ENCODE results near the gene MBOAT2.
"Not testable (repeated sequence)": the region's sequence is repeated elsewhere in the genome, so short reads cannot be mapped to it uniquely, and the experiment has no call there.

Gene MBOAT2, protein sequence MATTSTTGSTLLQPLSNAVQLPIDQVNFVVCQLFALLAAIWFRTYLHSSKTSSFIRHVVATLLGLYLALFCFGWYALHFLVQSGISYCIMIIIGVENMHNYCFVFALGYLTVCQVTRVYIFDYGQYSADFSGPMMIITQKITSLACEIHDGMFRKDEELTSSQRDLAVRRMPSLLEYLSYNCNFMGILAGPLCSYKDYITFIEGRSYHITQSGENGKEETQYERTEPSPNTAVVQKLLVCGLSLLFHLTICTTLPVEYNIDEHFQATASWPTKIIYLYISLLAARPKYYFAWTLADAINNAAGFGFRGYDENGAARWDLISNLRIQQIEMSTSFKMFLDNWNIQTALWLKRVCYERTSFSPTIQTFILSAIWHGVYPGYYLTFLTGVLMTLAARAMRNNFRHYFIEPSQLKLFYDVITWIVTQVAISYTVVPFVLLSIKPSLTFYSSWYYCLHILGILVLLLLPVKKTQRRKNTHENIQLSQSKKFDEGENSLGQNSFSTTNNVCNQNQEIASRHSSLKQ

GRCh38 chr2:9003616-9004337, at the start of gene MBOAT2:
TSS of gene MBOAT2 (minus strand) at chr2:9003684. CDS start at chr2:9003614, 70 bp downstream.
- DNase-seq = peak; percentile 8 to 29 (median 22)

DNA sequence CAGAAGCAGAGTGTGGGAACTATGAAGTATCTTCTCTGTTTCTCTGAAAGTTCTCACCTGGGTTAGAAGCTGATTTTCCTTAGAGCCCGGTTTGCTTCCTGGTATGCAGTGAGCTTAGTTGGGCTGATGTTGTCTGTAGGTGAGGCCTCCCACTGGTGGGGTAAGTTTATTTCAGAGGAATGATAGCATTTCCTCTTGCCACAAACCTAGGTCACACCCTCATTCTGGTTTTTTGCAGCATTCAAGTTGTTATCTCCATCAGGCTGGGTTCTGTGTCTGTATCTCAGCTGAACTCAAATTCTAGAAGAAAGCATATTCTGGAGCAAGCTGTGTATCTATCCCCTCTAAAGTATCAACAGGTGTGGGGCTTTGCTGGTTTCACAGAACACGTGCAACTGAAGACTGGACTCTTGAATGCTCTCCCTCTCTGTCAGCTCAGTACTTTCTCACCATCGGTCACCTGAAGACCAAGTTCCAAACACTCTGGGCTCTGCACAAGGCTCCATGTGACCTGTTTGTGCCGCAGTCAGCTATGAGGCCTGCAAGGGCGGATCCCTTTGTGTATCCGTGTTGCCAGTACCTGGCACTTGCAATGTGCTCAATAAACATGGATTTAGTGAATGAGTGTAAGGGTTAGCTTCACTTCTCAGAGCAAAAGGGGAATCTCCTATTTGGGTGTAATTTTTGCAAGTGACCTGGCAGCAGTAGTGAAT, 49.5 kb upstream of the MBOAT2 start:
- DNase-seq = no peak

- DNase-seq = not testable (repeated sequence)
Measured at GRCh38 chr2:9051451-9051850, 48.0 kb upstream of the MBOAT2 start.

DNA sequence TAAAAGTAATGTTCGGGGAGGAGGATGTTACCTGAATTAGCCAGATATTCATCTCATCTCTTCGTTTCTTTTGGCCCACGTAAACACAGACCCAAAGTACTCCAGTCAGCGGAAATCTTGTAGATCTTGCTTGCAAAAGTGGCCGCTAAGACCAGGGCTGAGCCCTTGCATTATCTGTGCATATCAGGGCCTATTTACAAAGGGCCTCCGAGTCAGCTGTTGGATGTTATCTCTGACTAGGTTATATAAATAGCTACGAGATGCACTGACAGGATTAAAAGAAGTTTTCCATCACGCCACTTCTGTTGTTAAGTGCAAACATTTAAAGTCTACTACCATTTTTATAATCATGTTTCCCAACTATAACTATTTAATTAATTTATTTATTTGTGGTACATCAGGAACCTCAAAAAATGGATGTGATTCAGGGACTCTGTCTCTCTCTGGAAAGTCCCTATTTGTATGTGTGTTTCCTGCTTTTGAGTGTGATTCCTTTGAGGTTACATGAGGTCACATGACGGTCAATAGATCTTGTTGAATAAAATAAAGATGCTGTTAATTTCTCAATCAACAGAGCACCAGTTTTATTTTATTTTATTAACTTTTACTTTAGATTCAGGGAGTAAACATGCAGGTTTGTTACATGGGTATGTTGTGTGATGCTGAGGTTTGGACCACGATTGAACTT, 46.8 kb upstream of the MBOAT2 start:
- no peak for DNase-seq

DNA sequence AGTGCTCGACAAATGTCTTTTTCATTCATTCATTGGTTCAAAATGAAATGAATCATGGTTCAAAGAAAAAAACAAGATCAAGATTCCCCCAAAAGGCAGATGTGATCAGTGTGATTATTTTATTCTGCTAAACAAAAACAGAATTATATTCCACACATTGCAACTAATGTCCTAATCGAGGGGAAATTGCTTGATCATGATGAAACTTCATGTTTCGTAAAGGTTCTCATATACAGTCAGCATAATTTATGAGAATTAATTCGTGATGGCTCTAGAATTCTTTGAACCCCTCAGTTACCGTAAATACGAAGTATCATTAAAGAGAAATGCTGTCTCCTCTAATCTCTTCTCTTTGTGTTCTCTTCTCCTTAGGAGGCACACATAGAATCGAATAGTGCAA, 42.1 kb upstream of the MBOAT2 start:
- no peak for DNase-seq

DNA sequence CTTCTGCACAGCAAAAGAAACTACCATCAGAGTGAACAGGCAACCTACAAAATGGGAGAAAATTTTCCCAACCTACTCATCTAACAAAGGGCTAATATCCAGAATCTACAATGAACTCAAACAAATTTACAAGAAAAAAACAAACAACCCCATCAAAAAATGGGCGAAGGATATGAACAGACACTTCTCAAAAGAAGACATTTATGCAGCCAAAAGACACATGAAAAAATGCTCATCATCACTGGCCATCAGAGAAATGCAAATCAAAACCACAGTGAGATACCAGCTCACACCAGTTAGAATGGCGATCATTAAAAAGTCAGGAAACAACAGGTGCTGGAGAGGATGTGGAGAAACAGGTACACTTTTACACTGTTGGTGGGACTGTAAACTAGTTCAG, 40.0 kb upstream of the MBOAT2 start:
- DNase-seq = not testable (repeated sequence)

- DNase-seq = no peak
Measured at GRCh38 chr2:9037166-9037565, 33.7 kb upstream of the MBOAT2 start.

DNA sequence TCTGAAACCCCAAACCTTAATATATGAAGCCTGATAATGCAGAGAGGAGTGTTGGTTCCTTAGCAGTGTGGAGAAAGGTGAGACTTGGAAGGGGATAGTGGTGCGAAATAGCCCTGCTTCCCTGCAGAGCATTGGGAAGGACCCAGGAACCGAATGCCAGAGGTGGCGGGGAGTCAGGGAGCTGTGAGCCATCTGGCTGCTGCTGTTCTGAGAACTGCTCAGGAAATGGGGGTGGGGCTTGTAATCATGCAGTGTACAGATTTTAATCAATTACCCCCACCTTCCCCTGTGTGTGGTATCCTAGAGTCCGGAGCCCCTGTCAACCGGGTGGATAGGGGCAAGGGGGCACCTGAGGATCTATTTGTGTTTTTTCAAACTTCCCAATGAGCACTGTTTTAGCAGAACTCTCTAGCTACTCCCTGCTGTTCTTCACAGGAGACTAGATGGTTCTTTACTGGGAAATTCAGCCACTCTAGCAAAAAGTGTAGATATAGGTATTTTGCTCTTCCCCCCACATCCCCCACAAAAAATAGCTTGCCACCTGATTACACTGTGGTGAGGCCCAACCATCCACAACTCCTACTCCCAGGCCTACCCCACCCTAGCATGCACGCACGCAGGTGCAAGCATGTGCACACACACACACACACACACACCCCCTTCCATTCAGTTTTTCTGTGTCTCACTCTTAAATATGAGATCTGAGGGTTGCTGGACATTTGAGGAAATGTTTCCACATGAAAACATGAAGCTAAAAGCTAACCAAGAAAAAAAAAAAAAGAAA, 30.1 kb upstream of the MBOAT2 start:
- DNase-seq = no peak

DNA sequence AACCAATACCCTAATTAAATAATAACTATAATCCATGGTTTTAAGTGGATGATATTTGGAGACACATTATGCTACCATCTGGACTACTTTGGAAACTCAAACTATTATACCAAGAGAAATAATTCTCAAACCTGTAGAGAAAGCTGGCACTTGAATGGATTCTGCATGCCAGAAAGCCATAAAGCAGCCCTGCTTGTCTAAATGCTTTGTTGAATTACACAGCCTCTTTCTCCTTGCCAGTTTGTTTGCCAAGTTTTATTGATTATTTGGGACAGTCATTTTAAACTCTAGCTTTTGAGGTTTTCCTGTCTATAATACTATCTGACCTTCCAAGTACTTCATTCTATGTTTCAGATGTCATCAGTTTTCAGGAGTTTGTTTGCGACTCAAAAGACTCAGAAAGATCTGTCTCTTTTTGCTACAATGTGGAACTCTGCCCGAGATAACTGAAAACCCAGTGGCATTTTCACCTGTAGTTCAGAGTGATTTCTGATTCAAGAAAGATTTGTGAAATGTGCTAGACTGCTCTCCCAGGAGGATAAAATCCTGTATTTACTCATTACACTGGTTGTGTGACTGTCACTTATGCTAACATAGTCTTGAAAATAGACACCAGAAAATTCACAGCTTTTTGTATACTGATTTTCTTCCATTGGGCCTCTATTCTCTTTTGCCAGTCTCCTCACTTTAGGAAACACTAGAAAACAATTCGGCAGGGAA, 29.2 kb upstream of the MBOAT2 start:
- no peak for DNase-seq

GRCh38 chr2:9032121-9032520, 28.6 kb upstream of the MBOAT2 start:
- no peak for DNase-seq

- DNase-seq = no peak
Measured at GRCh38 chr2:9031246-9031645, 27.8 kb upstream of the MBOAT2 start.

DNA sequence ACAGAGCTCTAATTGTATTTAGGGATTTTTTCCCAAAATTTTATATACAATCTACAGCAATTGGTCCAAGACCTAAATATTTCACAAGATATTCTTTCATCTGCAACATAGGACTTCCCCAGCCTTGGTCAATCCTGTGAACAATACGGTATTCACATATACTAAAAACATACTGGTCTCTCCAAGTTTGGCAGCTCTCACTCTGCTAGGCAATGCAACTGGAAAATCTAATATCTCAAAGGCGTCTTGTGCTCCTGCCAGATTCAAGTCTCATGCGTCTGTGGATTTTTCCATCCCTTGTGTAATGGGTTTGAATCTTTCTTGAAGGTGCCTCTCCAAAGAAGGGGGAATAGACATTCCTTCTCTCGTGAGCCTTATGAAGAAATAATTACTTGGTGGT, 27.4 kb upstream of the MBOAT2 start:
- no peak for DNase-seq

GRCh38 chr2:9030190-9030589, 26.7 kb upstream of the MBOAT2 start:
- no peak for DNase-seq

DNA sequence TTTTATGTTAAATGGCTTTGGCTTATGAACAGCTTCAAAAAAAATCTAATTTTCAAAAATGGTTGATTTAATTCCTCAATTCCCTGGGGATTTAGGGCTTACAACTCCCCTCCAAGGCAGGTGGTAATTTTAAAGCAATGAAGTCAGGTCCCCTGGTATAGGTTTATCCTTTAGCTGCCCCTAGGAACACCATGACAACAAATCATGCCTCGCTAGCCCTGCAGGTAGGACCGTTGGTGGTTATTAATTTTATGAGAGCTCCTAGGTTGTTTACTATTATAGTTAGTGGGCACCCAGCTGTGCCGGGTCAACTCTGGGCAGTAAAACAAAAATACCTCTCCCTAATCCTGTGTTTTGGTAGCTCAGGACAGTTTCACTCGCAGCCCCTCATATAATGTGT, 26.2 kb upstream of the MBOAT2 start:
- DNase-seq = no peak

DNA sequence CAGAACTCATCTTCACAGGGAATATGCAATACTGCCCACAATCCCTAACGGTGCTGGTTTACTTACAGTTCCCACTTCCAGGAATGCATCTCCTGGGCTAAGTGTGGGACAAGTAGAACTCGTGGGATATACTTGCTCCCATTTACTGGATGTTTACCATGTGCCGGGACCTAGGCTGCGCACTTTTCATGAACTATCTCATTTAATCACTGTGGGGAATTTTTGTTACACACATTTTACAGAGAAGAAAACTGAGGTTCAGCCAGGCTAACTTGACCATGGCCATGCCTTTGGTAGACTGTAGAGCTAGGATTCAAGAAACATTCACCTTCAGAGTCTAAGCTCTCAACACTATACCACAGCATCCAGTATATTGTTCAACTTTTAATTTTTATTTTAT, 24.4 kb upstream of the MBOAT2 start:
- no peak for DNase-seq

DNA sequence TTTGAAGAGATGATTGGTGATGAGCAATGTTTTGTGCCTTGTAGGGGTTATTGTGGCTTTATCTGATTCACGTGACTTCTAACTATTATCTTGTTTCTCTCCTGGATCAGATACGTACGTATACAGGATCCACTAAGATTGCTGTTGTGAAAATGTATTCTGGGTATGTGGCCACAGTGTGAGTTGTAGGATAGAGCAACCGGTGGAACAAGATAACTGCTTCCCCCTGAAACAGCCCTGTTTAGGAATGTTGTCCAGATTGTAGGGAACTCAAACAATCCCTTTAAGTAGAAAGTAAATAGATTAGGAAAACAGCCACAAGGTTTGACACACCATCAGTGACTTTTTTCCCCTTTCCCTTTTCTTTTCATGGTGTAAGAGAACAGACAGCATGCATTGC, 22.3 kb upstream of the MBOAT2 start:
- DNase-seq = no peak

- no peak for DNase-seq
Measured at GRCh38 chr2:9024575-9024974, 21.1 kb upstream of the MBOAT2 start.

DNA sequence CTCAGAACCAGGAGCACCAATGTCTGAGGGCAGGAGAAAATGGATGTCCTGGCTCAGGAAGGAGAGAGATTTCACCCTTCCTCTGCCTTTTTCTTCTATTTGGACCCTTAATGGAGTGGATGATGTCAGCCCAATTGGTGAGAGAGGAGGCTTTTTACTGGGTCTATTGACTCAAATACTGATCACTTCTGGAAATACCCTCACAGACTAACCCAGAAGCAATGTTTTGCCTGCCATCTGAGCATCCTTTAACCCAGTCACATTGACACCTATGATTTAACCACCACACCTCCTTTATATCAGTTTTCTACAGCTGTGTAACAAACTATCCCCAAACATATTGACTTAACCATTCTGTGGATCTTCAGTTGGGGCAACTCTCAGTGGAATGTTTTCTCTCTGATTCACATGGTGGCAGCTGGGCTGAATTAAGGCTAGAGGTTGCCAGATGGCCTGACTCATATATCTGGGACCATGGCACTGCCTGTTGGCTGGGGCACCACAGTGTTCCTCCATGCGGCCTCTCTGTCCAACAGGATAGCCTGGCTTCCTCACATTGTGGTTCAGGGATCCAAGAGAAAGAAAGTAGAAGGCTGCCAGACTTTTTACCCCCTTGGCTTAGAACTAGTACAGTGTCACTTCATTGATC, 18.2 kb upstream of the MBOAT2 start:
- no peak for DNase-seq

GRCh38 chr2:9020267-9020666, 16.8 kb upstream of the MBOAT2 start:
- DNase-seq = no peak

DNA sequence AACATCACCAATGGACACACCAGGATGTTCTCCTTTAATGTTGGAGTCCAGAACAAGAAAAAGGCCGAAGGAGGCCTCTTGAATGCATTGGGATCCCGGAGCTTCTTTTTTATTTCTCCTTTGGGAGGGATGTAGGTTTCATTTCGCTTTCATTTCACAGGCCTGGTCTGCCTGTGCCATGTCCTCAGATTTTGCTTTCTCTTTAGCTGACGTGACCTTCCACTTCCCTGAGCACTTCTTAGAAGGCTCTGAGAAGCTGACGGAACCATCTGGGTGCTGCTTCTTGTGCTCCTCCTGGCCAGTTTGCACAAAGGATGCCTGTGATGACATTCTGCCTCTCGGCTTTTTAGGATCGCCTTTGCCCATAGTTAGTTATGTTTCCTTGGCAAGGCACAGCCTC, 15.1 kb upstream of the MBOAT2 start:
- DNase-seq = no peak

DNA sequence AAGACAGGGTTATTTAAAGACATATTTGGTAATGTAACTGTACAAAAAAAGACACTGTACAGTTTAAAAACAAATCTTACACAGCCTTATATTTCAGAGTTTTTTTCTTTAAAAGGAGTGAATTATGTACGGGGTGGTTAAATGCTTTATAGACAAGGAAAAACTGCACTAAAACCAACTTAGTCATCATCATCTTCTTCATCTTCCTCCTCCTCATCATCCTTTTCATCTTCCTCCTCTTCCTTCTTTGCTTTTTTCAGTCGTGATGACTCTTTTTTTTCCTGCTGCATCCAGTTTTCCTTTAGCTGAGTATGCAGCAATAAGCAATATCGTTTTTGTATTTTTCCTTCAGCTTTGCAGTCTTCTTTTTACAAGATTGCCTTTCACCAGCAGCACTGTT, 14.6 kb upstream of the MBOAT2 start:
- DNase-seq = no peak
